SK-N-SH (cell line): ENCODE data around the gene PTGIR. TPM values are rescaled to one million over a fixed set of nuclear protein-coding genes. Genes with fewer than 3 reads are reported as not detected.

Source experiments
- CTCF ChIA-PET: fragments of 300-600, 350-600 bp; formaldehyde crosslinking; extraction: SDS; loops from one replicate; lab custom pipeline; 2021; lab: Yijun Ruan, JAX
- POLR2A ChIA-PET: fragments of 350-600 bp; sonication (Branson Sonifier 250); formaldehyde crosslinking; extraction: SDS; loops from one replicate; lab custom pipeline; 2020; ENCODE audit warnings: antibody characterized with exemption, inconsistent platforms; lab: Yijun Ruan, JAX
- DNase-seq: peaks from one replicate; pipeline ENCODE4 v3.0.0; 2012
- H2AFZ ChIP-seq: fragments of 200-600 bp; sonication (generic); 2 replicates; pipeline ENCODE4 v1.8.1; 2016; ENCODE audit warnings: antibody characterized with exemption, mild to moderate bottlenecking, low read depth
- H3F3A ChIP-seq: fragments of 200-600 bp; sonication (generic); replicated peaks from 2 replicates; pipeline ENCODE3; 2016; ENCODE audit warnings: antibody characterized with exemption, mild to moderate bottlenecking; ENCODE audit not compliant: insufficient read depth
- H3K27ac ChIP-seq, 2 experiments: fragments of 200-500 bp in 1 of 2; fragments of 200-600 bp in 1 of 2; sonication (Bioruptor generic) in 1 of 2; sonication (generic), shearing (Covaris generic) in 1 of 2; 2 replicates each; pipeline versions ENCODE4 v1.5.1 to v1.6.1; 2014 to 2016; ENCODE audit warnings: low read depth in 2 of 2, inconsistent platforms in 1 of 2, low read length in 1 of 2, mild to moderate bottlenecking in 1 of 2, mixed read lengths in 1 of 2
- H3K27me3 ChIP-seq: fragments of 200-600 bp; sonication (generic), shearing (Covaris generic); 2 replicates; pipeline ENCODE4 v1.6.1; 2016; ENCODE audit warnings: mixed run types; ENCODE audit not compliant: insufficient read depth
- H3K36me3 ChIP-seq, 2 experiments: fragments of 200-500 bp in 1 of 2; fragments of 200-600 bp in 1 of 2; sonication (Bioruptor generic) in 1 of 2; sonication (generic) in 1 of 2; replicated peaks in 1 of 2; 2 replicates each; pipeline versions ENCODE3 to v1.5.1; 2014 to 2016; ENCODE audit warnings: low read length in 1 of 2, mild to moderate bottlenecking in 1 of 2; ENCODE audit not compliant: insufficient read depth in 2 of 2, control insufficient read depth in 1 of 2
- H3K4me1 ChIP-seq, 2 experiments: fragments of 200-500 bp in 1 of 2; fragments of 200-600 bp in 1 of 2; sonication (Bioruptor generic) in 1 of 2; sonication (generic), shearing (Covaris generic) in 1 of 2; 2 replicates each; pipeline versions ENCODE4 v1.5.1 to v1.6.1; 2014 to 2016; ENCODE audit warnings: low read depth in 1 of 2, low read length in 1 of 2, mixed run types in 1 of 2; ENCODE audit not compliant: insufficient read depth in 2 of 2, control insufficient read depth in 1 of 2
- H3K4me2 ChIP-seq: fragments of 200-600 bp; sonication (generic), shearing (Covaris generic); 2 replicates; pipeline ENCODE4 v1.6.1; 2017; ENCODE audit warnings: mixed run types
- H3K4me3 ChIP-seq, 2 experiments: fragments of 200-500 bp in 1 of 2; fragments of 200-600 bp in 1 of 2; sonication (Bioruptor generic) in 1 of 2; sonication (generic), shearing (Covaris generic) in 1 of 2; 2 replicates each; pipeline versions ENCODE4 v1.5.1 to v1.8.1; 2014 to 2016; ENCODE audit warnings: low read depth in 2 of 2, inconsistent platforms in 1 of 2, low read length in 1 of 2, mild to moderate bottlenecking in 1 of 2, mixed read lengths in 1 of 2, moderate library complexity in 1 of 2
- H3K79me2 ChIP-seq: fragments of 200-600 bp; sonication (generic); 2 replicates; pipeline ENCODE4 v1.8.1; 2017; ENCODE audit warnings: mild to moderate bottlenecking; ENCODE audit not compliant: insufficient read depth
- H3K9ac ChIP-seq: fragments of 200-600 bp; sonication (generic); 2 replicates; pipeline ENCODE4 v1.6.1; 2017; ENCODE audit warnings: mixed run types
- H3K9me2 ChIP-seq: fragments of 200-600 bp; sonication (generic); 2 replicates; pipeline ENCODE4 v1.6.1; 2017; ENCODE audit warnings: mixed run types
- H3K9me3 ChIP-seq: fragments of 200-600 bp; sonication (generic); 2 replicates; pipeline ENCODE4 v1.6.1; 2017; ENCODE audit warnings: mixed run types, mild to moderate bottlenecking, moderate library complexity
- H4K20me1 ChIP-seq: fragments of 200-600 bp; sonication (generic); 2 replicates; pipeline ENCODE4 v1.6.1; 2017; ENCODE audit warnings: mild to moderate bottlenecking, mixed run types; ENCODE audit not compliant: insufficient read depth
- ELF1 ChIP-seq: IDR thresholded peaks from 2 replicates; pipeline ENCODE4 v1.4.0; 2012
- EP300 ChIP-seq, 2 experiments: IDR thresholded peaks; 2 replicates each; pipeline versions ENCODE4 v1.4.0 to v1.6.1; 2012; ENCODE audit warnings: borderline replicate concordance in 1 of 2, low read depth in 1 of 2, low read length in 1 of 2
- EZH2phosphoT487 ChIP-seq: fragments of 200-600 bp; sonication (generic); IDR thresholded peaks from 2 replicates; pipeline ENCODE4 v1.6.1; 2017; ENCODE audit warnings: low read depth, mixed run types, mild to moderate bottlenecking, antibody characterized with exemption, moderate library complexity, borderline replicate concordance
- GATA2 ChIP-seq: sonication (generic); formaldehyde crosslinking; IDR thresholded peaks from 2 replicates; pipeline ENCODE4 v1.5.0; 2020; ENCODE audit warnings: mild to moderate bottlenecking, missing genetic modification reagents
- JUND ChIP-seq: IDR thresholded peaks from 2 replicates; pipeline ENCODE4 v1.4.0; 2012
- MEF2A ChIP-seq: IDR thresholded peaks from 2 replicates; pipeline ENCODE4 v1.4.0; 2012; ENCODE audit warnings: low read depth, borderline replicate concordance
- MXI1 ChIP-seq: IDR thresholded peaks from 2 replicates; pipeline ENCODE4 v1.6.1; 2012; ENCODE audit warnings: mild to moderate bottlenecking, low read depth, low read length, improper control_type of control experiment
- NFIC ChIP-seq: IDR thresholded peaks from 2 replicates; pipeline ENCODE4 v1.4.0; 2012; ENCODE audit warnings: borderline replicate concordance
- RAD21 ChIP-seq: IDR thresholded peaks from 2 replicates; pipeline ENCODE4 v1.6.1; 2012; ENCODE audit warnings: mild to moderate bottlenecking, low read length
- RXRA ChIP-seq: IDR thresholded peaks from 2 replicates; pipeline ENCODE4 v1.4.0; 2012; ENCODE audit warnings: low read depth, mild to moderate bottlenecking, borderline replicate concordance
- SIN3A ChIP-seq: IDR thresholded peaks from 2 replicates; pipeline ENCODE4 v1.6.1; 2012; ENCODE audit warnings: low read depth, mild to moderate bottlenecking, low read length, moderate library complexity, borderline replicate concordance
- TEAD4 ChIP-seq: IDR thresholded peaks from 2 replicates; pipeline ENCODE4 v1.4.0; 2012; ENCODE audit warnings: mild to moderate bottlenecking, borderline replicate concordance; ENCODE audit not compliant: insufficient read depth
- YY1 ChIP-seq: IDR thresholded peaks from 2 replicates; pipeline ENCODE4 v1.4.0; 2012; ENCODE audit warnings: low read depth, mild to moderate bottlenecking
- WGBS: methylation state at CpG from one replicate; pipeline ENCODE4 v1.1.6; 2017; ENCODE audit warnings: low lambda C conversion rate; 5-methylcytosine and 5-hydroxymethylcytosine counted together
- polyA plus RNA-seq, 3 experiments: library from polyadenylated mRNA; depleted of rRNA; stranded (reverse); fragments of >200 nt; gene quantifications; 2 replicates each; pipeline ENCODE4 v1.2.3, GENCODE V29; 2012
- TF ChIP-seq, protein P1 (sequence below): IDR thresholded peaks from 2 replicates; pipeline ENCODE4 v1.4.0; 2012; ENCODE audit warnings: low read depth, borderline replicate concordance
- TF ChIP-seq, protein P2 (sequence below): fragments of 150-350 bp; IDR thresholded peaks from 2 replicates; pipeline ENCODE4 v1.6.1; 2016; ENCODE audit warnings: mild to moderate bottlenecking, low read depth, low read length
- TF ChIP-seq, protein P3 (sequence below): IDR thresholded peaks from 2 replicates; pipeline ENCODE4 v1.4.0; 2012; ENCODE audit warnings: low read depth

PTGIR gene
- polyA plus RNA-seq, 1 of the 3 experiments (the other 2 are of a cell fraction), result 2.5 TPM

DNA sequence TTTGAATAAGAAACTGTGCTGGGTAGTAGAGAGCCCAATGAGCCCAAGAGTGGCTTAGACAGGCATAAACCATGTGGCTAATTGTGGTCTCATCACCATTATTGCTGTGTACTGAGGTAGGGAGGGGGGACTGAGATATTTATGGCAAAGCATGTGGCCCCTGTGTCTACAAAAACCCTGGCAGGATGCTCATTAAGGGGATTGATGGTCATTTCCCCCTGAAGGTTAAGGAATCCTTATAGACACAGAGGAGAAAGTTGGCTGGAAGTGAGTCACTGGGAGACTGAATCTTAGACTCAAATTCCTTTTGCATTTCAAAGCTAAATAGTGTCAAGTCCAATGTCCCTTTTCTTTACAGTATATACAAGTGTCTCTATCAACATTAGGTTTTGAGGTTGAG lies 45.9 kb upstream of the PTGIR start (continued):
- TF ChIP-seq RXRA (no peak), TEAD4 (no peak), JUND (no peak), SIN3A (no peak), EZH2phosphoT487 (no peak), ELF1 (no peak)
- TF ChIP-seq, all 33 proteins: peak for 0

GRCh38 chr19:46668662-46669061 lies 43.8 kb upstream of the PTGIR start:
- Histone ChIP-seq H3K4me1 (peaks cover 3 to 7% of the 10 kb centered on the region in 2 experiments; a peak in 2 of 4 replicates), H3K79me2 (no peaks in the 10 kb centered on the region), H3K27ac (no peak overlapping the region), H3K4me2 (no peak overlapping the region), H3K9me3 (no peaks in the 10 kb centered on the region), H4K20me1 (no peaks in the 10 kb centered on the region), H3K9me2 (no peaks in the 10 kb centered on the region), H3K36me3 (no peaks in the 10 kb centered on the region), H3K27me3 (no peaks in the 10 kb centered on the region), H3K9ac (no peak overlapping the region), H3K4me3 (no peak overlapping the region), H3F3A (peaks cover 20% of the 10 kb centered on the region), H2AFZ (no peak overlapping the region)
- ChIA-PET CTCF (interaction anchor here (0.8 kb wide), 1 partner anchor 55 kb away, joined by 3 read pairs; no protein-coding TSS in a partner anchor), POLR2A (no interaction called here)
- 80% methylated on average over 3 of the region's 3 CpGs for WGBS
- DNase-seq, result no peak
- TF ChIP-seq SIN3A, result no peak
- TF ChIP-seq, protein P1, sequence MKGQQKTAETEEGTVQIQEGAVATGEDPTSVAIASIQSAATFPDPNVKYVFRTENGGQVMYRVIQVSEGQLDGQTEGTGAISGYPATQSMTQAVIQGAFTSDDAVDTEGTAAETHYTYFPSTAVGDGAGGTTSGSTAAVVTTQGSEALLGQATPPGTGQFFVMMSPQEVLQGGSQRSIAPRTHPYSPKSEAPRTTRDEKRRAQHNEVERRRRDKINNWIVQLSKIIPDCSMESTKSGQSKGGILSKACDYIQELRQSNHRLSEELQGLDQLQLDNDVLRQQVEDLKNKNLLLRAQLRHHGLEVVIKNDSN, result no peak
- TF ChIP-seq EZH2phosphoT487, result no peak

DNA sequence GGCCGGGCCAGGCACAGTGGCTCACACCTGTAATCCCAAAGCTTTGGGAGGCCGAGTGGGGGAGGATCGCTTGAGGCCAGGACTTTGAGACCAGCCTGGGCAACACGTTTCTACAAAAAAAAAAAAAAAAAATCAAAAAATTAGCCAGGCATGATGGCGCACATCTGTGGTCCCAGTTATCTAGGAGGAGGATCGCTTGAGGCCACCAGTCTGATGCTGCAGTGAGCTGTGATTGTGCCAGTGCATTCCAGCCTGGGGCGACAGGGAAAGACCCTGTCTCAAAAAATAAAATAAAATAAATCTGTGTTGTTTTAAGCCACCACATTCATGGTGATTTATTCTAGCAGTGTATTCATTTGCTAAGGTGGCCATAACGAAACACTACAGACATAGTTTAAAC lies 40.2 kb upstream of the PTGIR start:
- ChIA-PET POLR2A (no interaction called here), CTCF (interaction anchor here (1.2 to 9.5 kb wide), 3 partner anchors 39 to 64 kb away, joined by 3 to 471 read pairs (median 32); partner anchors contain the start of gene CALM3)
- Histone ChIP-seq H3K27ac (peak overlapping the region in 1 of 2 experiments; percentile 54; a peak in 2 of 4 replicates), H3K27me3 (no peaks in the 10 kb centered on the region), H3K9ac (no peak overlapping the region), H3K9me3 (no peaks in the 10 kb centered on the region), H3K4me2 (no peak overlapping the region), H3F3A (peaks cover 17% of the 10 kb centered on the region), H3K4me3 (no peak overlapping the region), H3K79me2 (no peaks in the 10 kb centered on the region), H4K20me1 (no peaks in the 10 kb centered on the region), H2AFZ (no peak overlapping the region), H3K36me3 (no peaks in the 10 kb centered on the region), H3K4me1 (peaks cover 0 to 9% of the 10 kb centered on the region in 2 experiments; a peak in 1 of 4 replicates), H3K9me2 (no peaks in the 10 kb centered on the region)
- DNase-seq, result no peak
- WGBS, result 76% methylated on average over 8 of the region's 8 CpGs
- TF ChIP-seq GATA2, result peak; percentile 69
- TF ChIP-seq EP300 (IDR thresholded peaks at IDR 0.05; ENCODE audit: borderline replicate concordance in 1 of 2, low read depth in 1 of 2, low read length in 1 of 2), result peak in 1 of 2 experiments; percentile 60; a peak in 1 of 4 replicates
- no peak for TF ChIP-seq MEF2A
- peak; percentile 41; the same call in 1 of the 2 replicates for TF ChIP-seq MXI1
- TF ChIP-seq, protein P2, sequence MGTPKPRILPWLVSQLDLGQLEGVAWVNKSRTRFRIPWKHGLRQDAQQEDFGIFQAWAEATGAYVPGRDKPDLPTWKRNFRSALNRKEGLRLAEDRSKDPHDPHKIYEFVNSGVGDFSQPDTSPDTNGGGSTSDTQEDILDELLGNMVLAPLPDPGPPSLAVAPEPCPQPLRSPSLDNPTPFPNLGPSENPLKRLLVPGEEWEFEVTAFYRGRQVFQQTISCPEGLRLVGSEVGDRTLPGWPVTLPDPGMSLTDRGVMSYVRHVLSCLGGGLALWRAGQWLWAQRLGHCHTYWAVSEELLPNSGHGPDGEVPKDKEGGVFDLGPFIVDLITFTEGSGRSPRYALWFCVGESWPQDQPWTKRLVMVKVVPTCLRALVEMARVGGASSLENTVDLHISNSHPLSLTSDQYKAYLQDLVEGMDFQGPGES, result no peak
- no peak for TF ChIP-seq NFIC
- TF ChIP-seq, protein P3, sequence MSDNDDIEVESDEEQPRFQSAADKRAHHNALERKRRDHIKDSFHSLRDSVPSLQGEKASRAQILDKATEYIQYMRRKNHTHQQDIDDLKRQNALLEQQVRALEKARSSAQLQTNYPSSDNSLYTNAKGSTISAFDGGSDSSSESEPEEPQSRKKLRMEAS, result no peak
- TF ChIP-seq RAD21, result no peak
- TF ChIP-seq YY1, result no peak
- TF ChIP-seq RXRA, result no peak
